OCI-LY7 (cell line): ENCODE data around the gene MYNN. TPM values are rescaled to one million over a fixed set of nuclear protein-coding genes. Genes with fewer than 3 reads are reported as not detected.
A peak's percentile ranks its signal among the peaks of the same experiment; 100 is the strongest.

Source experiments
- BruUV-seq: library from RNA; stranded (reverse); fragments of 400-500 nt; replicated peaks from 2 replicates; lab custom pipeline; 2021; lab: Mats Ljungman, UMichigan
- CTCF ChIA-PET: fragments of 300-600 bp; sonication (Branson Sonifier 250); formaldehyde crosslinking; loops from one replicate; lab custom pipeline; 2022; ENCODE audit warnings: antibody characterized with exemption; ENCODE audit not compliant: unreplicated experiment; lab: Charles Lee
- POLR2A ChIA-PET: fragments of 300-600 bp; sonication (Branson Sonifier 250); formaldehyde crosslinking; loops from one replicate; lab custom pipeline; 2022; ENCODE audit warnings: antibody characterized with exemption; lab: Charles Lee
- DNase-seq: peaks from one replicate; pipeline ENCODE4 v3.0.0-alpha.2; 2015; ENCODE audit warnings: low spot score
- H2AFZ ChIP-seq: fragments of 200-600 bp; sonication (generic), shearing (Covaris generic); 2 replicates; pipeline ENCODE4 v1.6.1; 2014; ENCODE audit warnings: mild to moderate bottlenecking, antibody characterized with exemption, low read length, moderate library complexity
- H3K27ac ChIP-seq: fragments of 200-600 bp; sonication (generic); 2 replicates; pipeline ENCODE4 v1.5.1; 2014; ENCODE audit warnings: mixed run types, low read depth, mild to moderate bottlenecking, moderate library complexity, low read length, inconsistent platforms; ENCODE audit not compliant: poor library complexity, severe bottlenecking
- H3K36me3 ChIP-seq: fragments of 200-600 bp; sonication (generic); 2 replicates; pipeline ENCODE4 v1.6.1; 2014; ENCODE audit warnings: mild to moderate bottlenecking, antibody characterized with exemption, low read length, moderate library complexity, mixed read lengths; ENCODE audit not compliant: insufficient read depth
- H3K4me1 ChIP-seq: fragments of 200-600 bp; sonication (generic); 2 replicates; pipeline ENCODE4 v1.5.1; 2014; ENCODE audit warnings: mild to moderate bottlenecking, low read length; ENCODE audit not compliant: insufficient read depth, poor library complexity, severe bottlenecking
- H3K4me2 ChIP-seq: fragments of 200-600 bp; sonication (generic); 2 replicates; pipeline ENCODE4 v1.6.1; 2014; ENCODE audit warnings: mild to moderate bottlenecking, low read length
- H3K4me3 ChIP-seq: fragments of 200-600 bp; sonication (generic); 2 replicates; pipeline ENCODE4 v1.5.1; 2014; ENCODE audit warnings: mild to moderate bottlenecking, low read depth, low read length; ENCODE audit not compliant: poor library complexity, severe bottlenecking
- H3K79me2 ChIP-seq: fragments of 200-600 bp; sonication (generic); 2 replicates; pipeline ENCODE4 v1.6.1; 2016; ENCODE audit warnings: low read depth, mild to moderate bottlenecking, low read length, moderate library complexity, mixed read lengths; ENCODE audit not compliant: insufficient read depth
- H3K9me2 ChIP-seq: fragments of 200-600 bp; sonication (generic); 2 replicates; pipeline ENCODE4 v1.6.1; 2016; ENCODE audit warnings: mild to moderate bottlenecking, low read length, mixed read lengths; ENCODE audit not compliant: insufficient read depth
- H3K9me3 ChIP-seq: fragments of 200-600 bp; sonication (generic); 2 replicates; pipeline ENCODE4 v1.6.1; 2014; ENCODE audit warnings: mild to moderate bottlenecking, mixed run types, low read length, mixed read lengths
- H4K20me1 ChIP-seq: fragments of 200-600 bp; sonication (generic); 2 replicates; pipeline ENCODE4 v1.6.1; 2014; ENCODE audit warnings: mild to moderate bottlenecking, antibody characterized with exemption, low read length, moderate library complexity, mixed read lengths; ENCODE audit not compliant: insufficient read depth
- EZH2phosphoT487 ChIP-seq: fragments of 200-600 bp; sonication (generic); IDR thresholded peaks from 2 replicates; pipeline ENCODE4 v1.6.1; 2018; ENCODE audit warnings: low read depth, borderline replicate concordance, mild to moderate bottlenecking, mixed run types, antibody characterized with exemption, low read length, moderate library complexity, mixed read lengths
- intact Hi-C: fragments of 100-400 bp; cut with micrococcal nuclease; formaldehyde crosslinking; loops from one replicate; pipeline ENCODE4 v1.10.0; 2022; ENCODE audit not compliant: unreplicated experiment
- total RNA-seq, 2 experiments: library from RNA; depleted of rRNA in 1 of 2; stranded (reverse); fragments of >200 nt in 1 of 2; shearing (Covaris generic) in 1 of 2; gene quantifications; 2 replicates each; pipeline ENCODE4 v1.2.3, GENCODE V29; 2014 to 2022
- TF ChIP-seq, protein P1 (sequence below): fragments of 200-600 bp; sonication (generic); conservative IDR thresholded peaks from 2 replicates; pipeline ENCODE4 v1.5.1; 2014; ENCODE audit warnings: mild to moderate bottlenecking, antibody characterized with exemption, low read length, moderate library complexity, mixed read lengths

MYNN gene
- total RNA-seq, 2 experiments from 2014 or later, result 12.1 to 13.1 TPM

DNA sequence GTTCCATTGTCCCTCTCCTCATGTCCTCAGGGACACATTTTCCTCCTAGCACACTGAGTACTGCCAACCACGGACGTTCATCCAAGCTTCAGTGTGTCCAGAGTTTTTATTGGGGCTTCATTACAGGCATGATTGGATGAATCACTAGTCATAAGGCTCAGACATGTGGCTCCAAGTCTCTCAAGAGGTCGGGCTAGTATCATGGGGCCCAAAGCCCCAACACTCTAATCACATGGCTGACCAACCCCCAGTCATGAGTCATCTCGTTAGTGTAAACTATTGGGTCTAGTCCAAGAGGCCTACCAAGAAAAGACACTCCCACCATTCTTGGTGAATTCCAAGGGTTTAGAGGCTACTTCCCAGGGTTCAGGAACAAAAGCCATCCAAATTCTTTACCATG is 12.7 kb upstream of the MYNN start:
- CTCF ChIA-PET, result no interaction called here

DNA sequence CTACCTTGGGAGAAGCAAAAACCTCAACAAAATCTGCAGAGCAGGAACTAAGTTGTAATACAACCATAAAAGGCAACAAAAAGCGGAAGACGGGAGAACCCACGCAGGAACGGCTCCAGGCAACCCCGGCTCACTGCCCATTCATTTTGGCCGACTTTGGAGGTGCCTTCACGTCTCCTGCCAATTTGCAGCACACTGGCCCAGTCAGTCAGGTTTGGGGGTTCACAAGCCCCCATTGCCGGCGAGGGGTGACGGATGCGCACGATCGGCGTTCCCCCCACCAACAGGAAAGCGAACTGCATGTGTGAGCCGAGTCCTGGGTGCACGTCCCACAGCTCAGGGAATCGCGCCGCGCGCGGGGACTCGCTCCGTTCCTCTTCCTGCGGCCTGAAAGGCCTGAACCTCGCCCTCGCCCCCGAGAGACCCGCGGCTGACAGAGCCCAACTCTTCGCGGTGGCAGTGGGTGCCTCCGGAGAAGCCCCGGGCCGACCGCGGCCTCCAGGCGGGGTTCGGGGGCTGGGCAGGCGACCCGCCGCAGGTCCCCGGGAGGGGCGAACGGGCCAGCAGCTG is 8.8 kb upstream of the MYNN start:
- CTCF ChIA-PET, result interaction anchor here (1.0 kb wide), 1 partner anchor 294 kb away, joined by 3 read pairs; no protein-coding TSS in a partner anchor
- Histone ChIP-seq H4K20me1 (no peaks in the 10 kb centered on the region), H3K4me2 (peak overlapping the region; percentile 85), H3K9me3 (peaks cover 8% of the 10 kb centered on the region), H2AFZ (peak overlapping the region; percentile 90), H3K9me2 (no peaks in the 10 kb centered on the region), H3K27ac (peak overlapping the region; percentile 28), H3K4me3 (peak overlapping the region; percentile 70), H3K36me3 (no peaks in the 10 kb centered on the region; the same call in 1 of the 2 replicates), H3K4me1 (peaks cover 20% of the 10 kb centered on the region), H3K79me2 (no peaks in the 10 kb centered on the region)
- POLR2A ChIA-PET, result interaction anchor here (0.6 to 1.0 kb wide), 9 partner anchors 9 to 644 kb away, joined by 3 to 6 read pairs (median 4); partner anchors contain the start of gene MYNN
- intact Hi-C loops, result loop anchor here (2.0 to 5.0 kb wide), 5 partner anchors 48 to 548 kb away; partner anchors contain the start of genes LRRC34, LRRIQ4 and SEC62
- peak; percentile 35 for DNase-seq
- BruUV-seq, result TSS peak; percentile 99
- no peak for TF ChIP-seq EZH2phosphoT487
- TF ChIP-seq, protein P1, sequence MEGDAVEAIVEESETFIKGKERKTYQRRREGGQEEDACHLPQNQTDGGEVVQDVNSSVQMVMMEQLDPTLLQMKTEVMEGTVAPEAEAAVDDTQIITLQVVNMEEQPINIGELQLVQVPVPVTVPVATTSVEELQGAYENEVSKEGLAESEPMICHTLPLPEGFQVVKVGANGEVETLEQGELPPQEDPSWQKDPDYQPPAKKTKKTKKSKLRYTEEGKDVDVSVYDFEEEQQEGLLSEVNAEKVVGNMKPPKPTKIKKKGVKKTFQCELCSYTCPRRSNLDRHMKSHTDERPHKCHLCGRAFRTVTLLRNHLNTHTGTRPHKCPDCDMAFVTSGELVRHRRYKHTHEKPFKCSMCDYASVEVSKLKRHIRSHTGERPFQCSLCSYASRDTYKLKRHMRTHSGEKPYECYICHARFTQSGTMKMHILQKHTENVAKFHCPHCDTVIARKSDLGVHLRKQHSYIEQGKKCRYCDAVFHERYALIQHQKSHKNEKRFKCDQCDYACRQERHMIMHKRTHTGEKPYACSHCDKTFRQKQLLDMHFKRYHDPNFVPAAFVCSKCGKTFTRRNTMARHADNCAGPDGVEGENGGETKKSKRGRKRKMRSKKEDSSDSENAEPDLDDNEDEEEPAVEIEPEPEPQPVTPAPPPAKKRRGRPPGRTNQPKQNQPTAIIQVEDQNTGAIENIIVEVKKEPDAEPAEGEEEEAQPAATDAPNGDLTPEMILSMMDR, result no peak

More for the DNA sequence above, 12.7 kb upstream of the MYNN start:
- no TSS peak for BruUV-seq
- no peaks in the 10 kb centered on the region for H3K9me2 ChIP-seq
- peaks cover 8% of the 10 kb centered on the region for H3K9me3 ChIP-seq
- no peak for DNase-seq
- no peaks in the 10 kb centered on the region; the same call in 1 of the 2 replicates for H3K36me3 ChIP-seq
- no peaks in the 10 kb centered on the region for H4K20me1 ChIP-seq
- intact Hi-C loops, result loop anchor here (5.0 kb wide), 3 partner anchors 87 to 552 kb away; no protein-coding TSS in a partner anchor
- no peaks in the 10 kb centered on the region for H3K79me2 ChIP-seq
- H2AFZ ChIP-seq, result no peak overlapping the region
- no peak overlapping the region for H3K4me2 ChIP-seq
- TF ChIP-seq, protein P1, result no peak
- TF ChIP-seq EZH2phosphoT487, result no peak
- H3K4me1 ChIP-seq, result peaks cover 32% of the 10 kb centered on the region
- H3K4me3 ChIP-seq, result no peak overlapping the region
- no peak overlapping the region for H3K27ac ChIP-seq
- POLR2A ChIA-PET, result interaction anchor here (0.6 to 3.4 kb wide), 4 partner anchors 12 to 326 kb away, joined by 3 to 18 read pairs (median 4); partner anchors contain the start of gene MYNN
